NCI-H1105 (cell line): ENCODE measurements around the gene NTRK1.

ENCODE experiments used
- DNase-seq: peaks from one replicate; lab custom pipeline; 2025; lab: John Stamatoyannopoulos, UW

Gene NTRK1

DNA sequence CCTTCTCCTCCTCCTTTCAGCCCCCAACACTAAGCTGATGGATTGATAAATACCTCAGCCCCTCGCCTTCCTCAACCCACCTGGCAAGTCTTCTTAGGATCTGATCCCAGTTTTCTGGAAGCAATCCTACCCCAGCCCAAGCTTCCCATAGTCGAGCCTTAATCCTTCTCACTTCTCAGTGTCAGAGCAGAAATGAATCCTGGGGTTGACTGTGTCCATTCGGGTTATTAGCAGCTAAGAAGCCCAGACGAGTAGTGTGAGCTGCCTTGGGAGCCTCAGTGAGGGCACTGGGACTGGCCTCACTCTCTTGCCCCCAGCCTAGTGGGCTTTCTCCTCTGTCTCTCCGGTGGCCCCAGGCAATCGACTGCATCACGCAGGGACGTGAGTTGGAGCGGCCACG is 20.4 kb downstream of the NTRK1 start:
- DNase-seq = no peak

DNA sequence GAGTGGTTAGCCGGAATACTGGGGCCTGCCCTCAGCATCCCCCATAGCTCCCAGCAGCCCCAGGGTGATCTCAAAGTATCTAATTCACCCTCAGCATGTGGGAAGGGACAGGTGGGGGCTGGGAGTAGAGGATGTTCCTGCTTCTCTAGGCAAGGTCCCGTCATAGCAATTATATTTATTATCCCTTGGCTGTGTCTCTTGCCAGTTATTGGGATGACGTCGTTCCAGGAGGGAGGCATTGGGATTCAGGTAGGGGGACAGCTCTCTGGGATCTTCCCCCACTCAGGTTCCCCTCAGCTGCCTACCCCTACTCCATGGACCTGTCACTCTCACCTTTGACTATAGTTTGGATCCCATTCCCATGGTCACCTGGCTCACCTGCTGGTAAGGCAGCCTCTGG is 21.0 kb downstream of the NTRK1 start:
- DNase-seq = no peak

DNA sequence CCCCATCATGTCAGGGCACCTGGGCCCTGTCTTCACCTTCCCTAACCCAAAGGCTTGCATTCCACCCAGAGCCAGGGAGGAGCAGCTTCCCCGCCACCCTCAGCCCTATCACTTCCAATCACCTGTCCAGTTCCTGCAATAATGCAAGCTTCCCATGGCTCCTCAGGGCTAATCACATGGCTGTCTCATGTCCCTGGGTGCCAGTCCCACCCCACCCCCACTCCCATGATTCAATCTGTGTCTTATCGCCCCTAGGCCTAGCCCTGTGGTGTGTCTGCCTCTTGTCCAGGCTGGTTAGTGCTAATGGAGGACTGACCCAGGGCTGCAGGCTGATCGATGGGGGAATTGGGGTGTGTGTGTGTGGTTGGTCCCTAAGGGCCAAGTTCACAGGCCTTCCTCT is 21.9 kb downstream of the NTRK1 start:
- no peak for DNase-seq

GRCh38 chr1:156883919-156884318 is 23.3 kb downstream of the NTRK1 start:
- DNase-seq = no peak

DNA sequence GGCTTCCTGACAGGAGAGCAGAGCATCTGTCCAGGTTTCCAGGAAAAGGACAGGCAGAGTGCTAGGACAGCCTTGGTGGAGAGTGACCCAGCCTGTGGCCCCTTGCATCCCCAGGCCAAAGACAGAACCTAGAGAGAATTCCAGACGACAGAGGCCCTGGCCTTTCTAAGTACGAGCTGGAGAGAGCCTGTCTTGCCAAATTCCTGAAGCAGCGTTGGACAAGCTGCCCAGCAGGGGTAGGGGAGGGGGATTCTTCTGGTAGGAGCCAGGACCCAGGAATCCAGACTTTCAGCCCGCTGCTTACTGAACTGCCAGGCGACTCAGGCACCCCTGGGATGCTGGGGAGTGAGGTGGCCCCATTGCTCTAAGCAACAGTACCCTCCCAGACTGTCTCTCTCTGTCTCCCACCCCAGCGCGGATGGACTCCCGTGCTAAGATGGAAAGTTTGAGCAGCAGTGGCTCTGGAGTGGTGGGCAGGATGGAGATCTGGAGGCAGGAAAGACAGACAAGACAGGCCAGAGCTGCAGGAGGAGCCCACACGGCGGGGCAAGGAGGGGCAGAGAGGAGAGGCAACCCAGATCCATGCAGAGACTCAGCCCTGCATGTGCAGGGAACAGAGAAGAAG is 24.0 kb downstream of the NTRK1 start:
- DNase-seq = no peak

GRCh38 chr1:156885314-156885713 is 24.6 kb downstream of the NTRK1 start:
- no peak for DNase-seq

DNA sequence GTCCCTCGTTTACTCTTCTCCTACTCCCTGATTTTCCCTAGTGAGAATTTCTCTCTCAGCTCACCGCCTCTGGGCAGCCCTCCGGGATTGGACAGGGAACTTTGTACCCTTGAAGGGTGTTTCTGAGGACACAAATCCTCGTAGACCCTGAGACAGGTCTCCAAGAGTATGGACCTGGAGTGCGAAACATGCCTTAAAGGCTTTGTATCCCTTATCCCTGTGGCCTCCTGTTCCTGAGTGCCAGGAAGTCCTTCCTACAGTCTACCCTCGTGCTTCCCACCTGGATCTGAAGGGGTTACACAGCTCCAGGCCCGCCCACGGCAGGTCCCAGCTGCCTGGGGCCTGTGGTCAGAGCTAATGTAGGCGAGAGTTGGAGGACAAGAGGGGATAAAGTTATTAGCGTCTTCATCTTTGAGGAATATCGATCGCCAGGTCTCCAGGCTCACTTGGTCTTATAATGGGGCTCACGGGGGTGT is 25.3 kb downstream of the NTRK1 start:
- no peak for DNase-seq

GRCh38 chr1:156886583-156887281 is 26.1 kb downstream of the NTRK1 start:
- DNase-seq = no peak

GRCh38 chr1:156887317-156887716 is 26.7 kb downstream of the NTRK1 start:
- no peak for DNase-seq

GRCh38 chr1:156887734-156888133 is 27.1 kb downstream of the NTRK1 start:
- DNase-seq = no peak

GRCh38 chr1:156889802-156890580 is 29.3 kb downstream of the NTRK1 start:
- peak; percentile 67 for DNase-seq

GRCh38 chr1:156892190-156893047 is 31.8 kb downstream of the NTRK1 start:
- DNase-seq = peak; percentile 66

DNA sequence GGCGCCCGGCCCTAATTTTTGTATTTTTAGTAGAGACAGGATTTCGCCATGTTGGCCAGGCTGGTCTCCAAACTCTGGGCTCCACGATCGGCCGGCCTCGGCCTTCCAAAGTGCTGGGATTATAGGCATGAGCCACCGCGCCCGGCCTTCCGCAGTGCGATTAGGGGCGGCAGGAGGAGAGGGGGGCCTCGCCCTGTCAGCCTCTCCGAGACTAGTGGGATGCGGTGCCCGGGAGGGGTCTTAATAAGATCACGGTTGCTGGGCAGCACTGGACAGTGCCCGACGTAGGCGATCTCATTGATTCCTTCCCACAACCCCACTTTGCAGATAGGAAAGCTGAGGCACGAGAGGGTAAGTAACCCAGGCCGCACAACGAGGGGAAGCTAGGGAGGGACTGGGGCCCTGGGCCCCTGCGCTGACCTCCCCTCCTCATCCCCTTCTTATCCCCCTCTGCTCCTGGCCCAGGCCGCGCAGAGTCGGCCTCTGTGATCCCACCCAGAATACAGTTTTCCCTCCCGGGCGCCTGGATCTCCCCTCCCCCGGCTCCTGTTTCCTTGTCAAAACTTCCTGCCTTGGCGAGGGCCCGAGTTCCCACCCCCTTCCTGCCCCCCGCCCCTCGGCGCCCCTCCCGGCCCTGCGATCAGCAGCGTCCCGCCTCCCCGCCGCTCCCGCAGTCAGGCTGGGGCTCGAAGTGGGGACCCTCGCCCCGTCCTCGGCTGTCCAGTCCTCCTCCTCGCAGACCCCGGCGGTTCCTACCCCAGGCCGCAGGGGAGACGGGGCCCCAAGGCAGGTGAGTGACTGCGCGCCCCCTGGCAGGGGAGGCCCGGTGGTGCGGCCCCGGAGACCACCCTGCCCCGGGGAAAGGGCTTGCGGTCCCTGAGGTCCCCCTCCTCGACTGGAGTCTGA is 32.6 kb downstream of the NTRK1 start, which contains the start of gene PEAR1:
Gene PEAR1, plus strand, starts transcription at position 671 of the 906 bp plus-strand sequence. CDS start 10,209 bp downstream, outside the sequence.
- no peak for DNase-seq

- no peak for DNase-seq
Observed at GRCh38 chr1:156894001-156894400, 33.3 kb downstream of the NTRK1 start.

DNA sequence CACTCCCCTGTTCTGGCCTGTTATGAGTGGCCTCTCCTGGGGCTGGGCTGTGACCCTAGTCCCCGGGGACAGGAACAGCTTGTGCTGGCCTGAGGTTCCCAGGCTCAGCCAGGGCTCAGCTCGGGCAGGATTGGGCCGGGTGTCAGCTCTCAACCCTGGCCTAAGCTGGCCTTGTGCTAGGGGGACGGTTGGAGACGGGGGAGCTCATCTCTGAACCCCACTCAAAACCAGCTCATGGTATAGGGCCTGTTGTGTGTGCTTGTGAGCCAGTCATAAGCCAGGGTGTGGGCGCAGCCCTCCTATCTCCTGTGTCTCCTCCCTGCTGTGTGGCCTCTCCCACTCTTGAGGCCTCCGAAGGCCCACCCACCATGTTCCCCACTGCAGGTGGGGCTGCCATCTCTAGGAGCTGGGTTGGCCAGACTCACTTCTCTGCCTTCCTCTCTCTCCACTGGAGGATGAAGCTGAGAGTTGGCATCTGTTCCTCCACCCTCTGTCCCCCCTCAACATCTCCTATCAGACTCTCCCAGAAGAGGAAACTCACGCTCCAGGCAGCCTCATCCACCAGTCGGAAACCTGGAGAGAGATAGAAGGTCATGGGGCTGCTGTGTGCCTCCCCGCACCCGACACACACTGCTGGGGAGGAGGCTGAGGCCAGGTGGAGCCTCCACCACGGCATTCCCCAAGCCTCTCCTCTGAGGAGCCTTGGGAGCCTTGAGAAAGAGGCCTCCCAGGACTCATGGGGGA is 34.2 kb downstream of the NTRK1 start:
- DNase-seq = no peak

DNA sequence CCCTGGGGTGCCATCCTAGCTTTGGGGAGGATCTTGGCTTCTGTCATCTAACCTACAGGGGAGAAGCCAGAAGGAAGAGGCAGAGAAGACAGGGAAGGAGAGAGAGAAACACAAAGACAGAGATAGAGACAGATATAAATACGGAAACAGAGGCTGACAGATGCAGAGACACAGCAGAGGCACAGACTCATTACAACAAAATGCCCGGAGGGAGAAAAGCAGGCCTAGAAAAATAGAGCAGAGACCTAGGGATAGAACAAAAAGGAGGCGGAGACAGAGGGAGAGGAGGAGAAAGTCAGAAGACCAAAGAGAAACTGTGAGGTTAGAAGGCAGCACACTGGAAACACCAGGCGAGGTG is 34.8 kb downstream of the NTRK1 start:
- no peak for DNase-seq

GRCh38 chr1:156895927-156896326 is 35.3 kb downstream of the NTRK1 start:
- DNase-seq = no peak

DNA sequence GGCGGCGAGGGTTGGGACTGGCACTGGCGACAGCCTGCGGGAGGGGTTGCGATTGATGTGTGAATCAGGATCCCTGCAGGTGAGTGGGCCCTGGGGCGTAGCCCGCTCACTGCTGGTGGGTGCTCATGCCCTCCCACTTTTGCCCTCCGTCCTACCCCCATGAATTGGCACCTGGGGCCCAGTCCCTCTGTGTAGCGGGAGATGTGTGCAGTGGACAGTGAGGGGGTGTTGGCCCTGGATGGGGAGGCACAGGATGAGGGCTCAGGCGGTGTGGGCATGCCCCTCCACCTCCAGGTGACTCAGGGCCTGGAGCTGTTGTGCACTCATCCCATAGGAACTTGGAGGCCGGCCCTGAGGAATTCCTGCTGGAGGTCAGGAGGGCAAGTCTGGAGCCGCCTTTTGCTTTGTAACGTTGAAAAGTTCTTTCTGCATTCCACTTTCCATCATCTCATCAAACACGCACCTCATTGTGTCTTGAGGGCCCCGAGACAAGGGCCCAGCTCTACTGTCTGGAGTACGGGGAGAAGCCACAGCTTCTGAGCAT is 35.9 kb downstream of the NTRK1 start:
- no peak for DNase-seq

- no peak for DNase-seq
Observed at GRCh38 chr1:156897078-156897825, 36.6 kb downstream of the NTRK1 start.
